Activated CD8-positive, alpha-beta T cell treated with anti-CD3 and anti-CD28 coated beads for 36 hours (primary cell): ENCODE results near the gene DIO3. TPM values are rescaled to one million over a fixed set of nuclear protein-coding genes. Genes with fewer than 3 reads are reported as not detected.

Experiments
- ATAC-seq: fragments of 200-7000 bp; cut with Tn5 transposase; one replicate; pipeline ENCODE4 v1.10.0; 2021; ENCODE audit warnings: mild to moderate bottlenecking, moderate library complexity
- CTCF ChIA-PET: fragments of 350-600 bp; sonication (Branson Sonifier 250); formaldehyde crosslinking; loops from one replicate; lab custom pipeline; 2021; ENCODE audit warnings: antibody characterized with exemption; lab: Charles Lee
- POLR2A ChIA-PET: fragments of 350-600 bp; sonication (Branson Sonifier 250); formaldehyde crosslinking; loops from one replicate; lab custom pipeline; 2021; ENCODE audit warnings: antibody characterized with exemption; lab: Charles Lee
- DNase-seq: peaks from one replicate; pipeline ENCODE4 v3.0.0-alpha.2; 2020
- H3K27ac Mint-ChIP-seq: one replicate; pipeline ENCODE4 v1.8.0; 2021; ENCODE audit warnings: mild to moderate bottlenecking, mixed read lengths
- H3K27me3 Mint-ChIP-seq: one replicate; pipeline ENCODE4 v1.8.0; 2021; ENCODE audit warnings: mixed read lengths
- H3K36me3 Mint-ChIP-seq: one replicate; pipeline ENCODE4 v1.8.0; 2021; ENCODE audit warnings: low read depth, mixed read lengths
- H3K4me1 Mint-ChIP-seq: one replicate; pipeline ENCODE4 v1.8.0; 2021; ENCODE audit warnings: low read depth, mixed read lengths
- H3K4me3 Mint-ChIP-seq: one replicate; pipeline ENCODE4 v1.8.0; 2021; ENCODE audit warnings: mild to moderate bottlenecking, moderate library complexity, mixed read lengths
- H3K9me3 Mint-ChIP-seq: one replicate; pipeline ENCODE4 v1.8.0; 2021; ENCODE audit warnings: mixed read lengths
- CTCF ChIP-seq: fragments of 200-600 bp; IDR thresholded peaks from one replicate; pipeline ENCODE4 v1.8.0; 2022; ENCODE audit warnings: antibody characterized with exemption, mild to moderate bottlenecking
- intact Hi-C: fragments of 100-400 bp; cut with micrococcal nuclease; formaldehyde crosslinking; loops from one replicate; pipeline ENCODE4 v1.10.0; 2022
- total RNA-seq, 2 experiments: library from RNA; stranded (reverse); gene quantifications; one replicate each; pipeline ENCODE4 v1.2.3, GENCODE V29; 2021

DIO3 gene
- total RNA-seq, 2 experiments from 2014 or later = not detected

- Mint-ChIP-seq H3K4me1 (peaks cover 28% of the 10 kb centered on the region), H3K36me3 (peaks cover 3% of the 10 kb centered on the region), H3K9me3 (peaks cover 4% of the 10 kb centered on the region), H3K4me3 (no peak overlapping the region), H3K27ac (no peak overlapping the region), H3K27me3 (peaks cover 7% of the 10 kb centered on the region)
- ATAC-seq (no peak), DNase-seq (no peak)
- intact Hi-C loops = no loop called here
- TF ChIP-seq CTCF = no peak
- ChIA-PET POLR2A (interaction anchor here (0.7 kb wide), 1 partner anchor 360 kb away, joined by 3 read pairs; no protein-coding TSS in a partner anchor), CTCF (no interaction called here)
These were observed 39.8 kb downstream of the DIO3 start for GRCh38 chr14:101600891-101601605.

GRCh38 chr14:101601606-101602465, 40.5 kb downstream of the DIO3 start:
- H3K9me3 Mint-ChIP-seq = no peaks in the 10 kb centered on the region
- no peak overlapping the region for H3K27ac Mint-ChIP-seq
- no peaks in the 10 kb centered on the region for H3K36me3 Mint-ChIP-seq
- H3K4me3 Mint-ChIP-seq = no peak overlapping the region
- CTCF ChIA-PET = no interaction called here
- peaks cover 20% of the 10 kb centered on the region for H3K4me1 Mint-ChIP-seq
- peaks cover 9% of the 10 kb centered on the region for H3K27me3 Mint-ChIP-seq
- ATAC-seq (no peak), DNase-seq (no peak)
- intact Hi-C loops = no loop called here
- POLR2A ChIA-PET = no interaction called here
- no peak for TF ChIP-seq CTCF

- Mint-ChIP-seq H3K27ac (no peak overlapping the region), H3K9me3 (no peaks in the 10 kb centered on the region), H3K27me3 (peaks cover 9% of the 10 kb centered on the region), H3K4me1 (peaks cover 15% of the 10 kb centered on the region), H3K36me3 (no peaks in the 10 kb centered on the region), H3K4me3 (no peak overlapping the region)
- ATAC-seq = no peak
- no peak for TF ChIP-seq CTCF
- intact Hi-C loops = no loop called here
- DNase-seq = no peak
- ChIA-PET POLR2A (no interaction called here), CTCF (no interaction called here)
These were observed 41.2 kb downstream of the DIO3 start for GRCh38 chr14:101602466-101602840.

- H3K27ac Mint-ChIP-seq = no peak overlapping the region
- no peaks in the 10 kb centered on the region for H3K36me3 Mint-ChIP-seq
- intact Hi-C loops = no loop called here
- ChIA-PET CTCF (no interaction called here), POLR2A (no interaction called here)
- no peak for ATAC-seq
- peaks cover 8% of the 10 kb centered on the region for H3K4me1 Mint-ChIP-seq
- TF ChIP-seq CTCF = no peak
- H3K4me3 Mint-ChIP-seq = no peak overlapping the region
- no peak for DNase-seq
- H3K9me3 Mint-ChIP-seq = no peaks in the 10 kb centered on the region
- H3K27me3 Mint-ChIP-seq = peaks cover 10% of the 10 kb centered on the region
These were observed 41.8 kb downstream of the DIO3 start for GRCh38 chr14:101603096-101603495.
